NCI-H345 treated with DMSO at 0.1 percent for 48 hours (cell line): Measurements from ENCODE around the gene SORCS3.

ENCODE experiments used
- DNase-seq: peaks from one replicate; lab custom pipeline; 2025; ENCODE audit not compliant: unreplicated experiment; lab: John Stamatoyannopoulos, UW

Gene SORCS3

GRCh38 chr10:104834580-104834979 is 193.5 kb downstream of the SORCS3 start:
- DNase-seq = no peak

DNA sequence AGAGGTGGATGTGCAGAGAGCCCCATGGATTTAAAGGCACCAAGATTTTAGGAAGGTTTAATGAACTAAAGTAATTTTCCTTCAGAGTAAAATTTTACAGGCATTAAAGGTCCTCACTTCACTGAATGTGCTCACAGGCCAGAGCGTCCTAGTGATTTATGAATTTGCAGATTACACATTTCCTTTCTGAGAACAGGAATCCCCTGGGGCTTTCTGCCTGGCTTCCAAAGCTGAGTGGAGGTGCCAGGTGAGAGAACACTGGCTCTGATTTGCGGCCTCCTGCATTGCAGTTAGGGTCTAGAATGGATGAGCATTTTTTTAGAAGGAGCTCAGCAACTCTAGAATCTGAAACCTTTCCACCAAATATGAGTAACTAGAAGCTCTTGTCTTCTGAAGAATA is 194.3 kb downstream of the SORCS3 start:
- peak; percentile 39 for DNase-seq

- no peak for DNase-seq
Measured at GRCh38 chr10:104842704-104843103, 201.6 kb downstream of the SORCS3 start.

DNA sequence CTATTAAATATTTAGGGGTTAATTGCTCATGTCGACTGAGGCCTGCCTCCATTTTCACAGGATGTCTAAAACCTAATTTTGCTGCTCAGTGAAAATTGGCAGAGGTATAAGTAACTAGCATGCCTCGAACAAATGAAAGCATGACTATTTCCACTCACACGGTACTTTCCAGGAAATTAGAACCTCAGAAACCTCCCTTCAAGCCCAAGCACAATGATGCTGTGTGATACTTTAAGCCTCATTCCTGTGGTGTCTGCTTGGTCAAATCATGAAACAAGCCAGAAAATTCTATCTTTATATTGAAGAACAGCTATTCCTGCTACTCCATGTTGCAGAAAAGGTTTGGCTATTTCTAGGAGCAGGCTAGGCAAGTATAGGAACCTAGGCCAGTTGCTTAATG is 203.0 kb downstream of the SORCS3 start:
- DNase-seq = no peak

DNA sequence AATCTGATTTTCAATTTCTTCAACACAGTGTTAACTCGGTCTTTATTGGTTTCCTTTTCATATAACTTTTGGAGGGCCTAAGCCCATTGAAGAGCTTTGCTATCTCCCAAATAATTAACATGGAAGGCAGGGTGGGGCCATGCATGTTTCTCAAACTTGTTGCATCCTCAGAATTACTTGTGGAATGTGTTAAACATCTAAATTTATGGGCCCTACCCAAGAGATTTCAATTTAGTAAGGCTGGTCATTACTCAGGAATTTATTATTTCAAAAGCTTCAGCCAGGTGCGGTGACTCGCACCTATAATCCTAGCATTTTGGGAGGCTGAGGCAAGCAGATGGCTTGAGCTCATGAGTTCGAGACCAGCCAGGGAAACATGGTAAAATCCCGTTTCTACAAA is 208.9 kb downstream of the SORCS3 start:
- no peak for DNase-seq

DNA sequence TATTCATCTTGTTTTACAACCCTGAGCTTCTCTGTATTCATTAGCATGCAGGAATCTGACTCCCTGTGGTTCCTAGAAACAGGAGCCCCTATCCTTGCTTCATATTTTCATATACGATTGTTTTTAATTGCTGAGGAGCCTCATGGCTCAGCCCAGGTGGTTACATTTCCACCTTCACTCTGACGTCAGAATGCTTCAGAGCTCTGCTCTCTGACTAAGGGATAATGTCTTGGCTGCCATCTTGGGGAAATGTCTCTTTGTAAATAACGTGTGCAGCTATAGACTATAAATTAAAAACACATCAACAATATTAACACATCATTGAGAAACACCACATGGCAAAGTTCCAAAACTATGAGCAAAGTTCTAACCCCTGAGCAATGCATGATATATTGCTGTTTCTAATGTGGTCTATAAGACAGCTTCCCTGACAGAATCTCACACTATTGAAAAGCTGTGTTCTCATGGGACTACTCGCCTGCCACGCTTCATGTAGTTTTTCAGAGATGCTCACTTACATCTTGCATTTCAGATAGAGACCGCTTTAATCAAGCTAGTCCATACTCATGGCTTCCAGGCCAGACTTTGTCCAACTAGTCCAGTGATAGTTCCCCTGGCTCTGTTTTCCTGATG is 227.0 kb downstream of the SORCS3 start:
- DNase-seq = no peak

DNA sequence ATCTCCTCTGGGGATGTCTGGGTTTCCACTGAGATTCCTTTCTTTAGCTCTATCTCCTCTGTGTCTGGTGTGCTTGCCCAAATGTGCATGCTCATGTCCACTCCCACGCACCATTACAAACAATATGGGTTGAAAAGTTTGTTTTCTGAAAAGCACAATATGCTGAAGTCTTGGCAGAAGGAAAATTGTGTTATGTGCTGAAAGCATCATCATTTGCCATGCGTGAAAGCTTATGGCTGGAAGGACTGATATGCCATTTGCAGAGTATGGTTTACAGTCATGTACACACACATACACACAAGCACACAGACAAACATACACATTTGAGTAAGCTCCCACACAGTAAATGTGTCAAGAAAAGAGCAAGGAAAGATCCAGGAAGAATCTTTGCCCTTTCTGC is 231.6 kb downstream of the SORCS3 start:
- no peak for DNase-seq

GRCh38 chr10:104873161-104873560 is 232.1 kb downstream of the SORCS3 start:
- DNase-seq = no peak

- DNase-seq = no peak
Measured at GRCh38 chr10:104875561-104875960, 234.5 kb downstream of the SORCS3 start.

- no peak for DNase-seq
Measured at GRCh38 chr10:104880624-104881398, 239.7 kb downstream of the SORCS3 start.

GRCh38 chr10:104881740-104882139 is 240.7 kb downstream of the SORCS3 start:
- no peak for DNase-seq

GRCh38 chr10:104892879-104893617 is 252.0 kb downstream of the SORCS3 start:
- no peak for DNase-seq

DNA sequence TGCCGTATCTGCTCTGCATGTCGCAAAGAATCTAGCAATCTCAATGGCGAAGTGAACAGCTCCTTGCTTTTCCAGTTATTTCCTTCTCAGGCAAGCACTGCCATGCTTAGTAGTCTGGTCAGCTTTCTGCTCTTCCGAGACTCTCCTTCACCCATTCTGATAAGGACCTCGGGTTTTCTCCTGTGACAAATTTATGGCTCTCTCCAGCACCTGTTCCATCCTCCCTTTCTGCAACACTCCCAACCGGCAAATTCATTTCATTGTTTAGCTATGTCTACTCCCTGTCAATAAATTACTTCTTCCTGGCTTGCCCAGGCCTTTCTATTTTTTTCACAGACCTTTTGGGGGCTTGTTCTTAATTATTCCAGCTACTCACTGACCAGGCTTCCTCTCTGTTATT is 252.6 kb downstream of the SORCS3 start:
- no peak for DNase-seq

DNA sequence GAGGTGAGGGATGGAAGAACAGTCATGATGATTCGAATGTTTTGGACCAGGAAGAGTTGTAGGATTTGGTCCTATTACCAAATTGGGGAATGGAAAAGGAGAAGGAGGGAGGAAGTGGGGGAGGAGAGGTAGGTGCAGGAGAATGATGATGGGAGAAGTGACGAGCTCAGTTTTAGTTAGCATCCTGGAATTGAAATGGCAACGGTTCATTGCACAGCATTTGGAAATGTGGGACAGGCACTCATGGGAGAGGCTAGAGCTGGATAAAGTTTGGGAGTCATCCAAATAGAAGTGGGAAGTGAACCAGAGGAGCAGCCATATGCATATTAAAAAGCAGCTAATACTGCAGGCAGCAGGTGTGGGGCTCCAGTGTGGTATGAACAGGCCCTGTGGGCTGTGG is 253.6 kb downstream of the SORCS3 start:
- no peak for DNase-seq

DNA sequence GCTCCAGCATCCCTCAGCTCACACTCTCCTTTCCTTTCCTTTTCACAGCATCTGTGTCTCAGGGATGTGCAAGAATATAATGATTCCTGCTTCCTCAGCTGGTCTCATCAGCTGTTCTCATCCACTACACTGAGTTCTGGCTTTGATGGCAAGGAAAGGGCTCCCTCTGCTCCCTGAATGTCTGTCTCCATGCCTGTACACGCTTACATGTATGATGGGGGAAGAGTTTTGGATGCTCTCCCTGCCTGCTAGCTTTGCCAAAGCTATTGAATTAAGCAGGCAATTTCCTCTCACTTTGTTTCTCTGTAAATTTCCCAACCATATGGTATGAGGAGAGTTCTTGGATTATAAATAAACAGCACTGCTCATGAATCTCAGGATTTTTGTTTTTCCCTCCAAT is 254.5 kb downstream of the SORCS3 start:
- DNase-seq = no peak

- no peak for DNase-seq
Measured at GRCh38 chr10:104895981-104896380, 254.9 kb downstream of the SORCS3 start.

DNA sequence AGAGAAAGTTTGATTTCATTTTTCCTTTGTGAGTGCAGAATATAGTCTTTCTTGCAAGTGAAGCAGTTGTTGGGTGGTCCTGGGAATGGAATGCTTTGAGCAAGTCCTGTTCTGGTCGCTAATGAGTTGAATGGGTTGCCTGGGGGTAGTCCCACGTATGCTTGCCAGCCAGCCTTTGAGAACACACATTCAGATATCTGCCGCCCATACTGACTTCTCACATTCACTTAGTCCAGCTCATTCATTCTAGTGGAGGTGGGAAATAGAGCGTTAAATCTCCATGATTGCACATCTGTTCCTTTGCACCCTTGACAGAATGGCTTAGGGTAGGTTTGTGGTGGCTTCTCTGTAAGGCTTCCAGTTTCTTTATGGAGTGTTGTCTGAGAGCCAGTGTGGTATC is 256.6 kb downstream of the SORCS3 start:
- no peak for DNase-seq

DNA sequence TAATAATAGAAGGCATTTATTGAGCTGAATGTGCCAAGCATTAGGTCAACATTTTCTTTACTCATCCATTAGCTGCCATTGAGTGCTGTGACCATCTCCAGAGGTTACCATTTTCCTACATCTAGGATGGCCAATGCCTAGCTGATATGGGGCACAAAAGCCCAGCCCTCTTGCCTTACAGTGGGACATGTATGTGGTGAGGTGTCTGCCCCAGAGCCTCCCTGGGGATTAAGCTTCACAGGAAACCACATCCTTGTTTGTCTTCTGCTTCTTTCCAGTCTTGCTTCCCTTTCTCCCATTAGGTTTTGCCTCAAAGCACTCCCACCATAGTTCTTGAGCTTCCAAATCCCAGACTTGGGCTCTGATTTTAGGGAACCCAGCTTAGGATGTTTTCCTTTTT is 258.7 kb downstream of the SORCS3 start:
- no peak for DNase-seq

- DNase-seq = no peak
Measured at GRCh38 chr10:104903433-104903832, 262.3 kb downstream of the SORCS3 start.

GRCh38 chr10:104904753-104905323 is 263.7 kb downstream of the SORCS3 start:
- no peak for DNase-seq

DNA sequence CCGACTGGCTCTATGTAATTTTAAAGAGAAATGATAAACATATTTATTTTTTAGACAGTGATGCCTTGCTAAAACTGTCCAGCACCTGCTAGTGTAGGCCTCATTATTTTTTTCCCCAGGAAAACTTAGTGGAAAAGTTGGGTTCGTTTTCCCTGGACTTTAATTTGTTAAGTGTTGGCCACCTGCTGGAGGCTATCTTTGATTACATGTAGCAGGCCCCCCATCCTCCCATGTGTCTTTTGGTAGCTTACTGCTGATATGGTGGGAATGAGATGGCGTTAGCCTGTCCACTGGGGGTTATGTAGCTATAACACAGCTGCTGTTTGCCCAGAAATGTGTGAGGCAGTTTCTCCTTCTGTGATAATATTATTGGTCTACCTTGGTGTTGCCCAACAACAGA is 265.0 kb downstream of the SORCS3 start:
- no peak for DNase-seq

DNA sequence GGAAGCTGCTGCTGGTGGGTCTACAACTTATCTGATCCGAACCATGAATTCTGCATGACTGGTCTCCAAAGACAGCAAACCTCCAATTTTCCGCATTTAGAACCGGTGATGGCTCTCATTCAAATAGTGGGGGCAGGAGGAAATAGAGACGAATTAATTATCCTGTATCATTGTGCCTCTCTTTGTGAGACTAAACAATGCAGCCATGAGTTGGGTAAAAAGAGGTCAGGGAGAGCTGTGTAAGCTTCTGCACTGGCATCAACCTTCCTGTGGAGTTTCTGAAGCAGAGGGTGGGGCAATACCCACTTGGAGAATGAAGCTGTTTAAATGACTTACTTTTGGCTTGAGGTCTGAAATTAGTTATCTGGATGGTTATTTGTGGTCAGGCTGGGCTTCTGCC is 266.4 kb downstream of the SORCS3 start:
- DNase-seq = no peak
